Neural cell (in vitro differentiated cells): ENCODE measurements around the gene CLASP2. TPM values are rescaled to one million over a fixed set of nuclear protein-coding genes. Genes with fewer than 3 reads are reported as not detected.

ENCODE experiments used
- H2AFZ ChIP-seq: fragments of 200-600, 300-800 bp; sonication (generic), shearing (Covaris generic); 2 replicates; pipeline ENCODE4 v1.6.0; 2014; ENCODE audit warnings: low read depth, mild to moderate bottlenecking, antibody characterized with exemption, low read length, moderate library complexity
- H3F3A ChIP-seq: fragments of 200-600 bp; shearing (Covaris generic); 2 replicates; pipeline ENCODE4 v1.6.1; 2016; ENCODE audit warnings: mild to moderate bottlenecking, moderate library complexity, mixed read lengths, antibody characterized with exemption, low read length; ENCODE audit not compliant: insufficient read depth, poor library complexity, severe bottlenecking
- H3K27ac ChIP-seq: fragments of 200-600, 300-800 bp; sonication (generic), shearing (Covaris generic); 2 replicates; pipeline ENCODE4 v1.5.1; 2014; ENCODE audit warnings: mild to moderate bottlenecking, low read length, moderate library complexity
- H3K27me3 ChIP-seq: fragments of 300-800, 200-600 bp; sonication (generic), shearing (Covaris generic); 2 replicates; pipeline ENCODE4 v1.6.0; 2014; ENCODE audit warnings: mild to moderate bottlenecking, low read depth, low read length, moderate library complexity; ENCODE audit not compliant: insufficient read depth
- H3K36me3 ChIP-seq: fragments of 300-800, 200-600 bp; sonication (generic), shearing (Covaris generic); 2 replicates; pipeline ENCODE4 v1.5.1; 2014; ENCODE audit warnings: mild to moderate bottlenecking, antibody characterized with exemption, low read length, moderate library complexity; ENCODE audit not compliant: insufficient read depth
- H3K4me2 ChIP-seq: fragments of 300-800, 200-600 bp; sonication (generic), shearing (Covaris generic); 2 replicates; pipeline ENCODE4 v1.6.0; 2014; ENCODE audit warnings: mild to moderate bottlenecking, low read length
- H3K4me3 ChIP-seq: fragments of 300-800, 200-600 bp; sonication (generic), shearing (Covaris generic); 2 replicates; pipeline ENCODE4 v1.5.1; 2014; ENCODE audit warnings: mild to moderate bottlenecking, low read length, moderate library complexity
- H3K79me2 ChIP-seq: fragments of 200-600 bp; shearing (Covaris generic); replicated peaks from 2 replicates; pipeline ENCODE4 v1.6.0; 2014; ENCODE audit warnings: mild to moderate bottlenecking, low read length, moderate library complexity; ENCODE audit not compliant: insufficient read depth
- H3K9ac ChIP-seq: fragments of 300-800, 200-600 bp; sonication (generic), shearing (Covaris generic); 2 replicates; pipeline ENCODE4 v1.6.1; 2016; ENCODE audit warnings: mild to moderate bottlenecking, low read length, mixed read lengths
- H3K9me2 ChIP-seq: fragments of 200-600 bp; shearing (Covaris generic); 2 replicates; pipeline ENCODE4 v1.6.1; 2016; ENCODE audit warnings: mild to moderate bottlenecking, low read length, mixed read lengths; ENCODE audit not compliant: insufficient read depth
- H3K9me3 ChIP-seq: fragments of 200-600, 300-800 bp; sonication (generic), shearing (Covaris generic); 2 replicates; pipeline ENCODE4 v1.6.1; 2016; ENCODE audit warnings: mild to moderate bottlenecking, mixed run types, low read length, moderate library complexity, mixed read lengths
- H4K20me1 ChIP-seq: fragments of 200-600 bp; shearing (Covaris generic); 2 replicates; pipeline ENCODE4 v1.6.1; 2016; ENCODE audit warnings: mild to moderate bottlenecking, mixed run types; ENCODE audit not compliant: insufficient read depth
- EP300 ChIP-seq: fragments of 450-650 bp; conservative IDR thresholded peaks from 2 replicates; pipeline ENCODE4 v1.6.1; 2014; ENCODE audit warnings: antibody characterized with exemption, mild to moderate bottlenecking, moderate library complexity; ENCODE audit not compliant: poor library complexity, severe bottlenecking
- EZH2 ChIP-seq: fragments of 200-600, 300-800 bp; shearing (Covaris generic), sonication (generic); IDR thresholded peaks from 2 replicates; pipeline ENCODE4 v1.6.1; 2014; ENCODE audit warnings: antibody characterized with exemption, low read length, borderline replicate concordance, mild to moderate bottlenecking; ENCODE audit not compliant: insufficient read depth, poor library complexity, severe bottlenecking
- MXI1 ChIP-seq: fragments of 450-650 bp; conservative IDR thresholded peaks from 2 replicates; pipeline ENCODE4 v1.6.1; 2014; ENCODE audit warnings: antibody characterized with exemption, mild to moderate bottlenecking; ENCODE audit not compliant: poor library complexity, severe bottlenecking
- POLR2AphosphoS5 ChIP-seq: IDR thresholded peaks from 2 replicates; pipeline ENCODE4 v1.6.1; 2012
- RAD21 ChIP-seq: fragments of 450-650 bp; conservative IDR thresholded peaks from 2 replicates; pipeline ENCODE4 v1.6.1; 2014; ENCODE audit warnings: antibody characterized with exemption, mild to moderate bottlenecking, moderate library complexity
- REST ChIP-seq: IDR thresholded peaks from 2 replicates; pipeline ENCODE4 v1.6.1; 2012; ENCODE audit warnings: borderline replicate concordance
- SMC3 ChIP-seq: fragments of 450-650 bp; conservative IDR thresholded peaks from 2 replicates; pipeline ENCODE4 v1.6.1; 2014; ENCODE audit warnings: antibody characterized with exemption, mild to moderate bottlenecking, moderate library complexity; ENCODE audit not compliant: poor library complexity
- TAF1 ChIP-seq: IDR thresholded peaks from 2 replicates; pipeline ENCODE4 v1.6.1; 2012; ENCODE audit warnings: low read depth
- polyA plus RNA-seq: library from polyadenylated mRNA; depleted of rRNA; stranded (reverse); fragments of >200 nt; gene quantifications from 2 replicates; pipeline ENCODE4 v1.2.3, GENCODE V29; 2014
- TF ChIP-seq, protein P1 (sequence below): fragments of 450-650 bp; IDR thresholded peaks from 2 replicates; pipeline ENCODE4 v1.5.1; 2014; ENCODE audit warnings: antibody characterized with exemption, mild to moderate bottlenecking, moderate library complexity; ENCODE audit not compliant: poor library complexity, severe bottlenecking

The CLASP2 gene
- polyA plus RNA-seq, 1 donor from 2014 or later: 938 TPM

DNA sequence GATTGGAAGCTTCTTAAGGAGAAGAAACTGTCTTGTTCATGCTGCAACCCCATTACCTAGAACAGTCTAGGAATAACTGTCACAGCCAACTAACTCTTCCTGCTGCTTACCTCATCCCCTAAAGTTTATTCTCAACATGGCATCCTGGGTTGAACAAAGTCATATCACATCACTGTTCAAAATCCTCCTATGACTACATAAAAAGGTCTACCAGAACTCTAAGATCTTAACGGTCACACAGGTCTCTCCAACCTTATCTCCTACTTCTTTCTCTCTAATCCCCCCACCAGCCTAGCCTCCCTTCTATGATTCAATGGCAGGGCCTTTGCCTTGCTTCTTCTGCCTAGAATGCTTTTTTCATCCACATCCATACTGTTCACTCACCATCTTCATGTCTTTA lies 69.3 kb downstream of the CLASP2 start:
- no peaks in the 10 kb centered on the region for H3F3A ChIP-seq
- no peaks in the 10 kb centered on the region for H3K9me3 ChIP-seq
- no peak overlapping the region for H3K4me3 ChIP-seq
- H3K79me2 ChIP-seq: peaks cover 65% of the 10 kb centered on the region
- no peak overlapping the region for H3K4me2 ChIP-seq
- no peaks in the 10 kb centered on the region for H4K20me1 ChIP-seq
- no peak overlapping the region for H3K9ac ChIP-seq
- no peaks in the 10 kb centered on the region for H3K9me2 ChIP-seq
- no peak overlapping the region for H2AFZ ChIP-seq
- no peaks in the 10 kb centered on the region for H3K36me3 ChIP-seq
- TF ChIP-seq EZH2 (no peak), POLR2AphosphoS5 (no peak), REST (no peak), MXI1 (no peak)
- H3K27ac ChIP-seq: no peak overlapping the region
- no peaks in the 10 kb centered on the region for H3K27me3 ChIP-seq

- peaks cover 67% of the 10 kb centered on the region for H3K79me2 ChIP-seq
- peaks cover 3% of the 10 kb centered on the region for H4K20me1 ChIP-seq
Measured at GRCh38 chr3:33646406-33646805, 71.6 kb downstream of the CLASP2 start.

DNA sequence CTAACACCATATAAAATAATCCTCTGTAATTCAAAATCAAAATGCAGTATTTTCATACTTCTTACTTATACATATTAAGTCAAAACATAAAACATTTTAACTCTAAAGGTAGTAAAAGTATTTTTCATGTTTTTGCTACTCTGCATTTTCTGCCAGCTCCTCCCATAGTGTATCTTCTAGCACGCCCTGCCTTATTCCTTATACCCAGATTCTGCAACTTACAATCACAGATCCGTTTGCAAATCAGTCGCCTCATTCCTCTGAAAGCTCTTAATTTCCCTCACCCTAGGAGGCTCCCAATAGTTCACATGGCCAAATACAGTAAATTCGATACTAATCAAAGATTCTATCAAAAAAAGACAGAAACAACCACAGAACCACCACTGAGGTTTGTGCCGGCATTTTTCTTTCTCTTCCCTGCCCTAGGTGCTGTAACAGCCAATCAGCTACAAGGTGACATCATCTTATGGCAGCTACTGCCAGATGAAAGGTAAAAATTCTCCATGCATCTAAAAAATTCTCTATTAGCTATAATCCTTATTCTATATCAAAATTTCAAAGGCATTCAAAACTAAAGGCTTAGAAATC lies 72.9 kb downstream of the CLASP2 start:
- Histone ChIP-seq H3K36me3 (no peaks in the 10 kb centered on the region), H3K27ac (peak overlapping the region; percentile 99), H3K4me2 (peak overlapping the region; percentile 99), H3K27me3 (no peaks in the 10 kb centered on the region), H3K4me3 (peak overlapping the region; percentile 68), H3K9me2 (no peaks in the 10 kb centered on the region), H2AFZ (peak overlapping the region; percentile 81), H3F3A (no peaks in the 10 kb centered on the region), H3K9ac (peak overlapping the region; percentile 83), H3K79me2 (peaks cover 78% of the 10 kb centered on the region), H3K9me3 (no peaks in the 10 kb centered on the region), H4K20me1 (peaks cover 7% of the 10 kb centered on the region)
- TF ChIP-seq EZH2: no peak
- no peak for TF ChIP-seq RAD21
- no peak for TF ChIP-seq EP300
- TF ChIP-seq REST: peak; percentile 95
- peak; percentile 93 for TF ChIP-seq TAF1
- TF ChIP-seq, protein P1, sequence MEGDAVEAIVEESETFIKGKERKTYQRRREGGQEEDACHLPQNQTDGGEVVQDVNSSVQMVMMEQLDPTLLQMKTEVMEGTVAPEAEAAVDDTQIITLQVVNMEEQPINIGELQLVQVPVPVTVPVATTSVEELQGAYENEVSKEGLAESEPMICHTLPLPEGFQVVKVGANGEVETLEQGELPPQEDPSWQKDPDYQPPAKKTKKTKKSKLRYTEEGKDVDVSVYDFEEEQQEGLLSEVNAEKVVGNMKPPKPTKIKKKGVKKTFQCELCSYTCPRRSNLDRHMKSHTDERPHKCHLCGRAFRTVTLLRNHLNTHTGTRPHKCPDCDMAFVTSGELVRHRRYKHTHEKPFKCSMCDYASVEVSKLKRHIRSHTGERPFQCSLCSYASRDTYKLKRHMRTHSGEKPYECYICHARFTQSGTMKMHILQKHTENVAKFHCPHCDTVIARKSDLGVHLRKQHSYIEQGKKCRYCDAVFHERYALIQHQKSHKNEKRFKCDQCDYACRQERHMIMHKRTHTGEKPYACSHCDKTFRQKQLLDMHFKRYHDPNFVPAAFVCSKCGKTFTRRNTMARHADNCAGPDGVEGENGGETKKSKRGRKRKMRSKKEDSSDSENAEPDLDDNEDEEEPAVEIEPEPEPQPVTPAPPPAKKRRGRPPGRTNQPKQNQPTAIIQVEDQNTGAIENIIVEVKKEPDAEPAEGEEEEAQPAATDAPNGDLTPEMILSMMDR: no peak
- TF ChIP-seq SMC3: no peak
- no peak for TF ChIP-seq MXI1
- peak; percentile 94 for TF ChIP-seq POLR2AphosphoS5

More at GRCh38 chr3:33646406-33646805, 71.6 kb downstream of the CLASP2 start:
- Histone ChIP-seq H3K9ac (no peak overlapping the region), H3F3A (no peaks in the 10 kb centered on the region), H3K4me3 (no peak overlapping the region), H3K27ac (peak overlapping the region; percentile 99), H3K36me3 (no peaks in the 10 kb centered on the region), H3K9me3 (no peaks in the 10 kb centered on the region), H3K27me3 (no peaks in the 10 kb centered on the region), H3K9me2 (no peaks in the 10 kb centered on the region), H2AFZ (no peak overlapping the region), H3K4me2 (peak overlapping the region; percentile 99)
- TF ChIP-seq RAD21 (no peak), MXI1 (no peak), SMC3 (no peak), TAF1 (no peak), EP300 (no peak), POLR2AphosphoS5 (no peak), EZH2 (no peak)
